GM12878 (cell line): ENCODE data around the gene DCAF15. TPM values are rescaled to one million over a fixed set of nuclear protein-coding genes. Genes with fewer than 3 reads are reported as not detected.

Experiments used
- ATAC-seq: fragments of 200-7000 bp; cut with Tn5 transposase; 3 replicates; pipeline ENCODE4 v1.9.1; 2020; ENCODE audit warnings: mild to moderate bottlenecking, moderate library complexity
- BruUV-seq: library from RNA; stranded (reverse); fragments of 400-500 nt; replicated peaks from 2 replicates; lab custom pipeline; 2021; lab: Mats Ljungman, UMichigan
- CTCF ChIA-PET: fragments of 300-600 bp; sonication (Branson Sonifier 250); formaldehyde crosslinking; extraction: SDS; loops from one replicate; lab custom pipeline; 2021; ENCODE audit warnings: inconsistent platforms; lab: Yijun Ruan, JAX
- POLR2A ChIA-PET: fragments of 350-600 bp; formaldehyde crosslinking; extraction: SDS; loops from one replicate; lab custom pipeline; 2021; ENCODE audit warnings: inconsistent platforms; lab: Charles Lee
- RAD21 ChIA-PET: fragments of 300-600 bp; sonication (Branson Sonifier 250); formaldehyde crosslinking; loops from one replicate; lab custom pipeline; 2023; ENCODE audit warnings: antibody characterized with exemption; ENCODE audit not compliant: unreplicated experiment; lab: Charles Lee
- SMC1A ChIA-PET: fragments of 300-600 bp; sonication (Branson Sonifier 250); formaldehyde crosslinking; loops from one replicate; lab custom pipeline; 2023; ENCODE audit not compliant: unreplicated experiment, uncharacterized antibody; lab: Charles Lee
- DNase-seq: peaks from one replicate; pipeline ENCODE4 v3.0.0-alpha.2; 2011; ENCODE audit warnings: low read depth, low spot score
- FAIRE-seq: peaks from 3 replicates; lab custom pipeline; 2011; peaks lifted over from hg19 to GRCh38; lab: Jason Lieb, UNC
- H2AFZ ChIP-seq: 2 replicates; pipeline ENCODE4 v1.6.0; 2011; ENCODE audit warnings: low read depth, low read length, control low read depth; ENCODE audit not compliant: control insufficient read depth
- H3K27ac ChIP-seq: 2 replicates; pipeline ENCODE4 v1.5.1; 2011; ENCODE audit warnings: control low read depth; ENCODE audit not compliant: control insufficient read depth, insufficient read depth
- H3K27me3 ChIP-seq, 2 experiments: replicated peaks in 1 of 2; 2 replicates each; pipeline versions ENCODE4 v1.6.0 to v1.6.1; 2011; ENCODE audit warnings: low read length in 1 of 2; ENCODE audit not compliant: control insufficient read depth in 2 of 2, insufficient read depth in 2 of 2
- H3K36me3 ChIP-seq, 2 experiments: 2 replicates each; pipeline ENCODE4 v1.5.1; 2011; ENCODE audit warnings: low read length in 1 of 2; ENCODE audit not compliant: control insufficient read depth in 2 of 2, insufficient read depth in 2 of 2
- H3K4me1 ChIP-seq: 2 replicates; pipeline ENCODE4 v1.6.1; 2011; ENCODE audit warnings: mild to moderate bottlenecking, low read length, moderate library complexity, mixed read lengths; ENCODE audit not compliant: control insufficient read depth, insufficient read depth
- H3K4me2 ChIP-seq: 2 replicates; pipeline ENCODE4 v1.6.0; 2011; ENCODE audit warnings: control low read depth; ENCODE audit not compliant: control insufficient read depth, insufficient read depth
- H3K4me3 ChIP-seq: fragments of 200-600 bp; sonication (generic); 2 replicates; pipeline ENCODE4 v1.5.1; 2016
- H3K79me2 ChIP-seq: 2 replicates; pipeline ENCODE4 v1.6.0; 2011; ENCODE audit warnings: low read length; ENCODE audit not compliant: control insufficient read depth, insufficient read depth
- H3K9ac ChIP-seq: 2 replicates; pipeline ENCODE4 v1.8.0; 2011; ENCODE audit warnings: low read length, control low read depth, mixed read lengths; ENCODE audit not compliant: control insufficient read depth, insufficient read depth
- H3K9me3 ChIP-seq: replicated peaks from 3 replicates; pipeline ENCODE4 v1.5.1; 2011; ENCODE audit warnings: mild to moderate bottlenecking, low read length; ENCODE audit not compliant: control insufficient read depth, insufficient read depth
- H4K20me1 ChIP-seq: 2 replicates; pipeline ENCODE4 v1.6.0; 2011; ENCODE audit not compliant: control insufficient read depth, insufficient read depth
- BRCA1 ChIP-seq: IDR thresholded peaks from 2 replicates; pipeline ENCODE4 v1.6.1; 2011; ENCODE audit warnings: low read depth, low read length, improper control_type of control experiment
- CBX5 ChIP-seq: sonication (generic); IDR thresholded peaks from 2 replicates; pipeline ENCODE4 v1.6.1; 2016; ENCODE audit warnings: low read depth, moderate library complexity, mild to moderate bottlenecking, inconsistent platforms
- EED ChIP-seq: sonication (generic); IDR thresholded peaks from 2 replicates; pipeline ENCODE4 v1.6.1; 2016; ENCODE audit warnings: antibody characterized with exemption, low read depth
- JUND ChIP-seq: IDR thresholded peaks from 2 replicates; pipeline ENCODE4 v1.6.1; 2012; ENCODE audit warnings: low read depth, mild to moderate bottlenecking, low read length, improper control_type of control experiment, moderate library complexity
- MEF2B ChIP-seq: fragments of 450-650 bp; IDR thresholded peaks from 2 replicates; pipeline ENCODE4 v1.6.1; 2018; ENCODE audit warnings: mild to moderate bottlenecking, moderate library complexity; ENCODE audit not compliant: partially characterized antibody, poor library complexity, severe bottlenecking
- NKRF ChIP-seq: fragments of 450-650 bp; conservative IDR thresholded peaks from 2 replicates; pipeline ENCODE4 v1.6.1; 2017; ENCODE audit warnings: mild to moderate bottlenecking, moderate library complexity
- RCOR1 ChIP-seq: conservative IDR thresholded peaks from 2 replicates; pipeline ENCODE4 v1.6.1; 2012; ENCODE audit warnings: low read depth, low read length, improper control_type of control experiment
- SMAD1 ChIP-seq: fragments of 450-650 bp; IDR thresholded peaks from 2 replicates; pipeline ENCODE4 v1.6.1; 2018; ENCODE audit warnings: mild to moderate bottlenecking, low read depth; ENCODE audit not compliant: partially characterized antibody
- SUPT20H ChIP-seq: IDR thresholded peaks from 2 replicates; pipeline ENCODE4 v1.6.1; 2011; ENCODE audit warnings: low read depth, mild to moderate bottlenecking, low read length, moderate library complexity, borderline replicate concordance; ENCODE audit not compliant: control insufficient read depth
- TCF3 ChIP-seq: IDR thresholded peaks from 2 replicates; pipeline ENCODE4 v1.6.1; 2012; ENCODE audit warnings: low read depth, mild to moderate bottlenecking, low read length, borderline replicate concordance; ENCODE audit not compliant: insufficient read depth
- TCF7 ChIP-seq: IDR thresholded peaks from 2 replicates; pipeline ENCODE4 v1.6.1; 2014; ENCODE audit warnings: antibody characterized with exemption, borderline replicate concordance
- USF1 ChIP-seq: IDR thresholded peaks from 2 replicates; pipeline ENCODE4 v1.6.1; 2011; ENCODE audit warnings: borderline replicate concordance, low read depth, mild to moderate bottlenecking, moderate library complexity, mixed read lengths, low read length; ENCODE audit not compliant: insufficient read depth; ENCODE audit errors: extremely low read length
- ZNF24 ChIP-seq: fragments of 450-650 bp; IDR thresholded peaks from 2 replicates; pipeline ENCODE4 v1.6.1; 2017; ENCODE audit warnings: antibody characterized with exemption, mild to moderate bottlenecking
- WGBS: methylation state at CpG from one replicate; pipeline ENCODE4 v1.1.6; 2016; ENCODE audit warnings: low lambda C conversion rate; ENCODE audit not compliant: insufficient replicate concordance, insufficient coverage; ENCODE audit errors: missing lambda C conversion rate; 5-methylcytosine and 5-hydroxymethylcytosine counted together
- in situ Hi-C: fragments of 300-500 bp; cut with MboI; formaldehyde crosslinking; loops from 9 replicates; pipeline ENCODE4 v1.14.3; 2018; ENCODE audit warnings: mixed read lengths
- intact Hi-C: fragments of 100-400 bp; cut with micrococcal nuclease; formaldehyde crosslinking; loops from one replicate; pipeline ENCODE4 v1.14.2; 2022; ENCODE audit not compliant: unreplicated experiment
- polyA plus RNA-seq, 11 experiments: library from polyadenylated mRNA; depleted of rRNA in 4 of 11; unstranded in 6 of 11; stranded (reverse) in 5 of 11; fragments of >200 nt; fragmentation: Nextera tagmentation in 4 of 11; fragmentation: Illumina TruSeq in 1 of 11; extraction: Ambion mirVana in 4 of 11; extraction: Trizol in 1 of 11; gene quantifications; 1 replicate in 1 of 11; 2 replicates in 10 of 11; pipeline versions ENCODE4 v1.2.1 to v1.2.3, GENCODE V29; 2011 to 2016; ENCODE audit warnings: inconsistent platforms in 2 of 11, missing spikeins in 2 of 11, low read depth in 1 of 11
- total RNA-seq, 4 experiments: library from RNA; depleted of rRNA in 3 of 4; stranded (reverse); fragments of >200 nt in 3 of 4; fragmentation: Illumina TruSeq in 1 of 4; extraction: Trizol in 1 of 4; gene quantifications; 2 replicates each; pipeline versions ENCODE4 v1.2.1 to v1.2.3, GENCODE V29; 2013 to 2021

DCAF15 gene
- total and polyA plus RNA-seq, 10 of the 15 experiments (the other 5 are each of a cell fraction or from before 2014, with no cell fraction given): 0.16 to 63.4 (median 26.6) TPM

GRCh38 chr19:13938301-13939064 is 13.8 kb upstream of the DCAF15 start, which contains the start of gene PODNL1 (continued):
- no peak for TF ChIP-seq RCOR1
- no peak for TF ChIP-seq JUND
- TF ChIP-seq NKRF: no peak
- TF ChIP-seq MEF2B: no peak
- no peak for TF ChIP-seq EED
- no peak for TF ChIP-seq CBX5
- no peak for TF ChIP-seq SMAD1
- TF ChIP-seq BRCA1: no peak
- TF ChIP-seq ZNF24: no peak

- H3K36me3 ChIP-seq: no peaks in the 10 kb centered on the region
- CTCF ChIA-PET: no interaction called here
- peak; percentile 12 for TF ChIP-seq USF1
- TF ChIP-seq TCF7: no peak
- TF ChIP-seq SUPT20H: no peak
- no peak for TF ChIP-seq TCF3
Measured at GRCh38 chr19:13942023-13942684, 10.2 kb upstream of the DCAF15 start.

More at GRCh38 chr19:13942023-13942684, 10.2 kb upstream of the DCAF15 start:
- no peaks in the 10 kb centered on the region; a peak in 1 of 4 replicates for H3K27me3 ChIP-seq
- no TSS peak for BruUV-seq
- H3K27ac ChIP-seq: no peak overlapping the region
- H3K4me3 ChIP-seq: no peak overlapping the region
- no peak overlapping the region for H3K4me2 ChIP-seq
- intact Hi-C loops (no loop called here), in situ Hi-C loops (no loop called here)
- ATAC-seq (no peak), DNase-seq (no peak), FAIRE-seq (no peak)
- peak overlapping the region; percentile 17; the same call in 1 of the 2 replicates for H2AFZ ChIP-seq
- H3K9me3 ChIP-seq: peaks cover 2% of the 10 kb centered on the region; the same call in 1 of the 3 replicates
- H3K79me2 ChIP-seq: no peaks in the 10 kb centered on the region
- ChIA-PET SMC1A (interaction anchor here (0.6 kb wide), 1 partner anchor 319 kb away, joined by 3 read pairs; no protein-coding TSS in a partner anchor), RAD21 (no interaction called here), POLR2A (no interaction called here)
- no peaks in the 10 kb centered on the region for H3K4me1 ChIP-seq
- H3K9ac ChIP-seq: no peak overlapping the region
- no peaks in the 10 kb centered on the region for H4K20me1 ChIP-seq
- WGBS: 79% methylated on average over 1 of the region's 1 CpG
